Cardiac atrium fibroblast (primary cell): Measurements from ENCODE around the gene CFAP126. TPM values are rescaled to one million over a fixed set of nuclear protein-coding genes. Genes with fewer than 3 reads are reported as not detected.

ENCODE experiments used
- total RNA-seq: library from RNA; depleted of rRNA; stranded (reverse); fragments of >200 nt; gene quantifications from 2 replicates; pipeline ENCODE4 v1.2.3, GENCODE V29; 2015

Gene CFAP126, protein sequence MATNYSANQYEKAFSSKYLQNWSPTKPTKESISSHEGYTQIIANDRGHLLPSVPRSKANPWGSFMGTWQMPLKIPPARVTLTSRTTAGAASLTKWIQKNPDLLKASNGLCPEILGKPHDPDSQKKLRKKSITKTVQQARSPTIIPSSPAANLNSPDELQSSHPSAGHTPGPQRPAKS
- not detected in 2 replicates for total RNA-seq

DNA sequence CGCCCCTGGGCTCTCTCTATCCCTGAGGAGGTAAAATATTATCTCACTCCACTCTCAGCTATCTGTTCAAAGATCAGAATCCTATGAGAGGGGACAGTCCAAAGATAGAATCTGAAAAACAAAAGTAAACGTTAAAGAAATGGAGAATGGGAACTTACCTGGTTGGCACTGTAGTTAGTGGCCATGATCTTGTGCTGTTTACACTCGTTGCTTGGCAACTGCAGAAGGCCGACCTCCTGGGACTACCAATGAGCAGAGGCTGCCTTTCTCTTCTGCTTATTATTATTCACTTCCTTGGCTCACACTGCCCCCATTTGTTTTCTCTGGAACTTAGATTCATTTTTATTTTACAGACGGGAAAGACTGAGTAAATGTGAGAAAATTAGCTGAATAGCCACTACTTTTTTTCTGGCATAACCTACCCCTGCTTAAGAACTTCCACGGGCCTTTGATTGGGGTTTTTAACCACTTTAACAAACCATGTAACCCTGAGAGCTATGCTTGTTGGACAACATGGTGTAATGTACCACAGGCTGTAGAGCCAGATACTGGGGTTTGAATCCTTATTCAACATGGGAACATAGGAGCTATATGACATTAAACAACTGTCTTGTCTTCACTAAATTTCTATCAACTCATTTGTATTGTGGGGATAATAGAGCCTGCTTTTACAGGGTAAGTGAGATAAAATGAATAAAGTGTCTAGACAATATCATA is at the start of gene CFAP126:
Gene CFAP126, minus strand, starts transcription at position 193 of the 717 bp plus-strand sequence. Its CDS starts 8 bp downstream, at position 185.

Other genes with a start within 250 kb of the CFAP126 start
- 32.1 and 40.5 TPM in 2 replicates for gene PFDN2, start 249.8 kb downstream of the CFAP126 start, total RNA-seq
- gene NIT1, start 249.8 kb downstream of the CFAP126 start, total RNA-seq: 26.2 and 30.7 TPM in 2 replicates
- gene DEDD, start 235.2 kb downstream of the CFAP126 start, total RNA-seq: 22.7 and 22.8 TPM in 2 replicates
- 60.6 and 78.7 TPM in 2 replicates for gene UFC1, start 213.9 kb downstream of the CFAP126 start, total RNA-seq
- 7.3 and 7.4 TPM in 2 replicates for gene USP21, start 208.4 kb downstream of the CFAP126 start, total RNA-seq
- 13.4 TPM in 2 replicates for gene PPOX, start 201.4 kb downstream of the CFAP126 start, total RNA-seq
- 15.3 and 17.0 TPM in 2 replicates for gene B4GALT3, start 190.4 kb downstream of the CFAP126 start, total RNA-seq
- 6.5 and 12.2 TPM in 2 replicates for gene ADAMTS4, start 168.8 kb downstream of the CFAP126 start, total RNA-seq
- gene NDUFS2, start 165.5 kb downstream of the CFAP126 start, total RNA-seq: 82.5 and 92.6 TPM in 2 replicates
- gene FCER1G, start 152.6 kb downstream of the CFAP126 start, total RNA-seq: not detected in 2 replicates
- gene APOA2, start 144.2 kb downstream of the CFAP126 start, total RNA-seq: not detected in 2 replicates
- gene TOMM40L, start 141.8 kb downstream of the CFAP126 start, total RNA-seq: 6.0 and 6.9 TPM in 2 replicates
- gene NR1I3, start 129.7 kb downstream of the CFAP126 start, total RNA-seq: not detected in 2 replicates
- gene PCP4L1, start 109.1 kb downstream of the CFAP126 start, total RNA-seq: not detected in 2 replicates
- gene MPZ, start 57.9 kb downstream of the CFAP126 start, total RNA-seq: 0.90 and 1.1 TPM in 2 replicates
- gene SDHC, start 53.5 kb downstream of the CFAP126 start, total RNA-seq: 19.9 and 38.8 TPM in 2 replicates
- gene FCGR2A, start 137.6 kb upstream of the CFAP126 start, total RNA-seq: not detected in 2 replicates
- gene HSPA6, start 156.7 kb upstream of the CFAP126 start, total RNA-seq: 0.90 TPM in 1 of 2 replicates, not detected in the other
- gene FCGR3A, start 181.9 kb upstream of the CFAP126 start, total RNA-seq: not detected in 2 replicates